HEK293 (cell line): ENCODE measurements around the gene CCNK.

Experiments
- CTCF ChIA-PET: fragments of 350-600 bp; formaldehyde crosslinking; extraction: SDS; loops from one replicate; lab custom pipeline; 2021; ENCODE audit warnings: antibody characterized with exemption; lab: Yijun Ruan, JAX
- POLR2A ChIA-PET: fragments of 300-600 bp; formaldehyde crosslinking; extraction: SDS; loops from one replicate; lab custom pipeline; 2020; ENCODE audit warnings: antibody characterized with exemption, inconsistent platforms; lab: Yijun Ruan, JAX
- H3K27ac ChIP-seq: fragments of 200-500 bp; sonication (Bioruptor generic); 2 replicates; pipeline ENCODE4 v1.5.1; 2014; ENCODE audit warnings: low read depth, low read length, control low read depth, inconsistent platforms; ENCODE audit errors: extremely low read depth
- H3K36me3 ChIP-seq, 2 experiments: fragments of 200-500 bp in 1 of 2; sonication (Bioruptor generic) in 1 of 2; 1 replicate in 1 of 2; 2 replicates in 1 of 2; pipeline ENCODE4 v1.5.1; 2014 to 2017; ENCODE audit warnings: inconsistent platforms in 2 of 2, low read length in 2 of 2; ENCODE audit not compliant: control insufficient read depth in 2 of 2, insufficient read depth in 1 of 2
- H3K4me1 ChIP-seq: fragments of 200-500 bp; sonication (Bioruptor generic); 2 replicates; pipeline ENCODE4 v1.5.1; 2014; ENCODE audit warnings: mild to moderate bottlenecking, low read length, inconsistent platforms; ENCODE audit not compliant: control insufficient read depth, insufficient read depth
- H3K4me3 ChIP-seq: 2 replicates; pipeline ENCODE4 v1.5.1; 2011; ENCODE audit warnings: low read depth, mild to moderate bottlenecking, control low read depth, low read length, moderate library complexity
- H3K9me3 ChIP-seq: fragments of 200-500 bp; sonication (Bioruptor generic); 2 replicates; pipeline ENCODE4 v1.5.1; 2014; ENCODE audit warnings: low read depth, low read length, inconsistent platforms; ENCODE audit not compliant: control insufficient read depth, insufficient read depth
- BCL11A ChIP-seq: fragments of 450-650 bp; formaldehyde crosslinking; IDR thresholded peaks from 2 replicates; pipeline ENCODE4 v1.5.1; 2016; ENCODE audit warnings: low read depth, missing biosample characterization, missing genetic modification characterization
- EGR2 ChIP-seq: fragments of 450-650 bp; formaldehyde crosslinking; IDR thresholded peaks from 2 replicates; pipeline ENCODE4 v1.5.1; 2016; ENCODE audit warnings: low read depth, missing biosample characterization, missing genetic modification characterization
- ELK4 ChIP-seq: IDR thresholded peaks from 2 replicates; pipeline ENCODE4 v1.6.1; 2011; ENCODE audit warnings: mild to moderate bottlenecking, low read depth, low read length, borderline replicate concordance
- GLIS2 ChIP-seq: fragments of 450-650 bp; formaldehyde crosslinking; IDR thresholded peaks from 2 replicates; pipeline ENCODE4 v1.5.1; 2016; ENCODE audit warnings: missing biosample characterization, missing genetic modification characterization
- IKZF3 ChIP-seq: fragments of 450-650 bp; IDR thresholded peaks from 2 replicates; pipeline ENCODE4 v1.5.0; 2018; ENCODE audit warnings: missing biosample characterization, mild to moderate bottlenecking, missing genetic modification characterization, moderate library complexity
- OVOL3 ChIP-seq: fragments of 450-650 bp; formaldehyde crosslinking; IDR thresholded peaks from 2 replicates; pipeline ENCODE4 v1.5.1; 2016; ENCODE audit warnings: missing biosample characterization, missing genetic modification characterization
- PRDM2 ChIP-seq: fragments of 450-650 bp; formaldehyde crosslinking; IDR thresholded peaks from 2 replicates; pipeline ENCODE4 v1.5.1; 2016; ENCODE audit warnings: missing biosample characterization, missing genetic modification characterization, borderline replicate concordance
- ZBTB26 ChIP-seq: fragments of 450-650 bp; formaldehyde crosslinking; optimal IDR thresholded peaks from 2 replicates; pipeline ENCODE3; 2016; ENCODE audit warnings: missing biosample characterization, mild to moderate bottlenecking, missing genetic modification characterization
- ZBTB7A ChIP-seq: fragments of 450-650 bp; formaldehyde crosslinking; IDR thresholded peaks from 2 replicates; pipeline ENCODE4 v1.5.1; 2016; ENCODE audit warnings: low read depth, missing biosample characterization, missing genetic modification characterization
- ZFHX2 ChIP-seq: fragments of 450-650 bp; formaldehyde crosslinking; conservative IDR thresholded peaks from 2 replicates; pipeline ENCODE4 v1.5.1; 2016; ENCODE audit warnings: missing biosample characterization, missing genetic modification characterization
- ZNF114 ChIP-seq: fragments of 450-650 bp; formaldehyde crosslinking; IDR thresholded peaks from 2 replicates; pipeline ENCODE4 v1.5.0; 2017; ENCODE audit warnings: missing biosample characterization, missing genetic modification characterization
- ZNF214 ChIP-seq: fragments of 450-650 bp; formaldehyde crosslinking; IDR thresholded peaks from 2 replicates; pipeline ENCODE4 v1.5.1; 2017; ENCODE audit warnings: missing biosample characterization, mild to moderate bottlenecking, missing genetic modification characterization, borderline replicate concordance
- ZNF23 ChIP-seq: fragments of 450-650 bp; formaldehyde crosslinking; IDR thresholded peaks from 2 replicates; pipeline ENCODE4 v1.5.1; 2016; ENCODE audit warnings: missing biosample characterization, missing genetic modification characterization, borderline replicate concordance
- ZNF248 ChIP-seq: fragments of 450-650 bp; formaldehyde crosslinking; IDR thresholded peaks from 2 replicates; pipeline ENCODE4 v1.5.1; 2017; ENCODE audit warnings: missing biosample characterization, missing genetic modification characterization
- ZNF311 ChIP-seq: fragments of 450-650 bp; formaldehyde crosslinking; IDR thresholded peaks from 2 replicates; pipeline ENCODE4 v1.5.1; 2017; ENCODE audit warnings: missing biosample characterization, missing genetic modification characterization, borderline replicate concordance
- ZNF433 ChIP-seq: fragments of 450-650 bp; formaldehyde crosslinking; IDR thresholded peaks from 2 replicates; pipeline ENCODE4 v1.5.1; 2016; ENCODE audit warnings: missing biosample characterization, missing genetic modification characterization, low read depth
- ZNF501 ChIP-seq: fragments of 450-650 bp; formaldehyde crosslinking; IDR thresholded peaks from 2 replicates; pipeline ENCODE4 v1.5.1; 2016; ENCODE audit warnings: missing biosample characterization, missing genetic modification characterization
- ZNF549 ChIP-seq: fragments of 450-650 bp; IDR thresholded peaks from 2 replicates; pipeline ENCODE4 v1.5.1; 2018; ENCODE audit warnings: missing biosample characterization, missing genetic modification characterization, mild to moderate bottlenecking, inconsistent platforms, moderate library complexity
- ZNF585B ChIP-seq: fragments of 450-650 bp; formaldehyde crosslinking; IDR thresholded peaks from 2 replicates; pipeline ENCODE4 v1.5.1; 2016; ENCODE audit warnings: missing biosample characterization, missing genetic modification characterization
- ZNF600 ChIP-seq: fragments of 450-650 bp; formaldehyde crosslinking; IDR thresholded peaks from 2 replicates; pipeline ENCODE4 v1.5.1; 2016; ENCODE audit warnings: missing biosample characterization, missing genetic modification characterization
- ZNF707 ChIP-seq: fragments of 450-650 bp; formaldehyde crosslinking; IDR thresholded peaks from 2 replicates; pipeline ENCODE4 v1.5.1; 2016; ENCODE audit warnings: missing biosample characterization, missing genetic modification characterization
- ZNF843 ChIP-seq: fragments of 450-650 bp; formaldehyde crosslinking; IDR thresholded peaks from 2 replicates; pipeline ENCODE4 v1.5.1; 2016; ENCODE audit warnings: missing biosample characterization, missing genetic modification characterization

CCNK gene

GRCh38 chr14:99521176-99522024, 40.2 kb downstream of the CCNK start:
- POLR2A ChIA-PET: no interaction called here

More at GRCh38 chr14:99521176-99522024, 40.2 kb downstream of the CCNK start:
- Histone ChIP-seq H3K4me1 (peaks cover 25% of the 10 kb centered on the region), H3K9me3 (no peaks in the 10 kb centered on the region), H3K36me3 (peaks cover 0 to 5% of the 10 kb centered on the region in 2 experiments; a peak in 1 of 3 replicates), H3K27ac (no peak overlapping the region), H3K4me3 (no peak overlapping the region)
- CTCF ChIA-PET: interaction anchor here (0.8 to 1.1 kb wide), 4 partner anchors 107 to 364 kb away, joined by 4 to 9 read pairs (median 5); no protein-coding TSS in a partner anchor
- TF ChIP-seq ZNF600 (tag by site-specific recombination) (peak; percentile 57), ZNF549 (tag by site-specific recombination) (no peak), BCL11A (tag by site-specific recombination) (no peak), PRDM2 (tag by site-specific recombination) (no peak), ZBTB26 (tag by site-specific recombination) (no peak), ZFHX2 (tag by site-specific recombination) (peak; percentile 55), ZNF585B (tag by site-specific recombination) (no peak), ZNF23 (tag by site-specific recombination) (no peak), ZNF214 (tag by site-specific recombination) (no peak), ZNF114 (tag by site-specific recombination) (no peak), EGR2 (tag by site-specific recombination) (peak; percentile 66), IKZF3 (no peak), ZNF707 (no peak), ZNF433 (no peak), ZNF248 (tag by site-specific recombination) (no peak), GLIS2 (peak; percentile 54), ZNF311 (no peak), ELK4 (no peak), ZNF501 (tag by site-specific recombination) (no peak), OVOL3 (tag by site-specific recombination) (no peak), ZNF843 (tag by site-specific recombination) (no peak), ZBTB7A (tag by site-specific recombination) (no peak)
